ENCODE results near the gene BDKRB2.

BDKRB2 gene

DNA sequence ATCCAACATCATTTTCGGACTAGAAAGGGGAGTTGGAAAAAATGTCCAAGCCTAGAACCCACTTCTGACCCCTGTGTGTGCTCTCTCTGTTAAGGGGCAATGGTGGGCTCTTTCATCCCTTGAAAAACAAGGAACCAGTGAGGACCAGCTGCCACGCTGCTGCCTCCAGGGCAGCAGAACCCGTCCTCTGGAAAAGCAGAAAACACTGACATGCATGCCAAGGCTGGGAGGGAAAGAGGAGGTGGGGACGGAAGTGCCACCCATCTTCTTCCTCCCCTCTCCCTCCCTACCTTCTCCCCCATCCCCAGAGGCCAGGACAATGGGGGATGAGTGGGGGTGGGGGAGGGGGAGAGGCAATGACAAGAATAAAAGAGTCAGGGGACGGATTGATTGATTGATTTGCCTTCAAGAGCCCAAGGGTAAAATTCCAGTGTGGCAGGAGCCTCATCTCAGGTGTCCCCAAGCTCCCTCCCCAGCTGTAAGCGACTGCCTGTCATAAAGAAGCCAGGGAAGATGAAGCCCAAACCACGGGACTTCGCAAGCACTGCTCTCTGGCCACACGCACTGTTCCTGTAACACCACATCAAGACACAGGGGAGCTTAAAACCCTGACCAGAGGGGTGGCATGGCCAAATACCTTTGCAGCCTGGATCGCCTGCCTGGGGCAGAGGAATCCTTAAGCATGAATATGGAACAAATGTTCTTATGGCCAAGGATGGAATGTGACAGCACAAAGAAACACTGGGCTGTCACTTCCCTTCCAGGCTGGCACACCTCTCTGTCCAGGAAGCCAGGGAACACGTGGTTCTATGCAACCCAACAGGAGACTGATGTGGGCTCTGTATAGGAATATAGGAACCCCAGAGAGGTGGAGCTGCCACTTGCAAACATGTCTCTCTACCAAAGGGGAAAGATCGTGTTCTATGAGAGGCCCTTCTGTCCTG, 38.9 kb upstream of the BDKRB2 start:
- Histone ChIP-seq H3K27ac (ENCODE audit: low read length) (no peak overlapping the region), H3K4me1 (ENCODE audit: control insufficient read depth in 1 of 2, insufficient read depth in 2 of 2, low read length in 2 of 2) (peaks cover 0 to 4% of the 10 kb centered on the region in 2 donors), H3K27me3 (ENCODE audit: low read depth, low read length) (no peaks in the 10 kb centered on the region), H3K36me3 (ENCODE audit: control insufficient read depth in 1 of 2, insufficient read depth in 2 of 2, low read length in 2 of 2) (no peaks in the 10 kb centered on the region), H3K9me3 (ENCODE audit: control insufficient read depth in 1 of 2, low read length in 2 of 2) (no peaks in the 10 kb centered on the region), H3K4me3 (ENCODE audit: low read depth in 1 of 2, low read length in 2 of 2) (no peak overlapping the region)

DNA sequence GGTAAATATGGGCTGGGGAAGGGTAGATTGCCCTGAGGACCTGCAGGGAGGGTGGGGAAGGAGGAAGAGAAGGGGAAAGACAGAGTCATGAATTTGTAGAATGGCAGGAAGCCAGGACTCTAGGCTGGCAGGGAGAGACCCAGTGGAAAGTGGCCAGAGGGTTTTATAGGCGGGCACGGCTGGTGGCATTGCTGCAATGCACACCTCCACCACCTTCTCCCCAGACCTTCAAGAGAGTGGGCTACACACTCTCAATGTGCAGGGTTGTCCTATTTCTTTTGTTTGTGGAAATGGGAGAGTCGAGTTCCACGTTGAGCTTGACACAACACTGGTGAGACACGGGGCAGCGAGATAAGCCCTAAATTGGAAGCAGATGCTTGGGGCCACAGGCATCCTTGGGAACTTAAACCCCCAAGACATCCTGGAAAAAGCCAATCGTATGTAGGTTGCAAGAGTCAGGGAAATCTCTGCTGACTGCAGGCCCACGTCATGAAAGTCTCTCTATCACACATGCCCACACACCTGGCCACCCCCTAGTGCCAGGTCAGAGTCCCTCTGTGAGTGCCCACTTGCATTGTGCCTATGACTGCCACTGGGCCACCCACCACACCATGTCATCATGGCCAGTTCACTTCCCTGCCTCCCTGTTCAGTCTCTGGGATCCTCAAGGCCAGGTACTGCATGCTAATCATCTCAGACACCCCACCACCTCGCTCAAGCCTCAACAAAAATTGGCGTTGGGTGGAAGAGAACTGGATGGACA, 38.0 kb upstream of the BDKRB2 start:
- Histone ChIP-seq H3K4me1 (ENCODE audit: control insufficient read depth in 1 of 2, insufficient read depth in 2 of 2, low read length in 2 of 2) (peaks cover 0 to 4% of the 10 kb centered on the region in 2 donors), H3K4me3 (ENCODE audit: low read depth in 1 of 2, low read length in 2 of 2) (no peak overlapping the region), H3K27ac (ENCODE audit: low read length) (no peak overlapping the region), H3K36me3 (ENCODE audit: control insufficient read depth in 1 of 2, insufficient read depth in 2 of 2, low read length in 2 of 2) (no peaks in the 10 kb centered on the region), H3K27me3 (ENCODE audit: low read depth, low read length) (no peaks in the 10 kb centered on the region), H3K9me3 (ENCODE audit: control insufficient read depth in 1 of 2, low read length in 2 of 2) (no peaks in the 10 kb centered on the region)

DNA sequence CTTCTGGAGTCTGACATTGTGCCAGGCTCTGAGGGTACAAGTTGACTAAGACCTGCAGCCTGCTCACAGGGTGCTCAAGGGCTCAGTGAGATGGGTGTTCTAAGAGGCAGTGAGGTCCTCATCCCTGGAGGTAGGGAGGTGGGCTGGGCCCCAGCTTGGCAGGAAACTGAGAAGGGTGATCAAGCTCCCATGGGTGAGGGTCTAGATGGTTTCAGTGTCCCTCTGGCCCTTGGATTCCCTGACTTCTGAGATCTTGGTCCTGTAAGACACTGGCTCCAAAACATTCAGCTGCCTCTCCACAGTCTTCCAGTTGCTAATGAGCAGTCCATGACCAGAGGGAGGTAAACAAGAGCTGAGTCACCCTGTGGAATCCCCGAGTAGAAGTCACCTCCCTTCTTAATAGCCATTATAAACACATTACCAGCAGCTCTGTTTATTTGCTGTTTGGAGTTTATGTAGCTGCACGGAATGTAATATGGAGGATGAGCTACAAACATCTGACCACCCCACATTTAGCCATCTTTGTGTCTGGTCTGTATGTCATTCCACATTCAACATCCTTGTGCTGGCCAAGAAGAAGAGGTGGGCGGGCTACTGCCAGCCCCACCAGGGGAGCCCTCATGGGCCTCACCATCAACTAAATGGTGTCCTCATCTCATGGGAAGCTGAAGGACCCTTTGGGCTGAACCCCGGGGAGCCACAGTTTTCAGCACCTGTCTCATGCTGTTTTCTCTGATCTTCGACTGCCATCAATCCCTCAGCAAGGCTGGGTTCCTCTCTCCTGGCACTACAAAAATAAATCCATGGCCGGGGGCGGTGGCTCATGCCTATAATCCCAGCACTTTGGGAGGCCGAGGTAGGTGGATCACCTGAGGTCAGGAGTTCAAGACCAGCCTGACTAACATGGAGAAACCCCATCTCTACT, 37.2 kb upstream of the BDKRB2 start:
- Histone ChIP-seq H3K9me3 (ENCODE audit: control insufficient read depth in 1 of 2, low read length in 2 of 2) (no peaks in the 10 kb centered on the region), H3K4me3 (ENCODE audit: low read depth in 1 of 2, low read length in 2 of 2) (no peak overlapping the region), H3K36me3 (ENCODE audit: control insufficient read depth in 1 of 2, insufficient read depth in 2 of 2, low read length in 2 of 2) (no peaks in the 10 kb centered on the region), H3K27me3 (ENCODE audit: low read depth, low read length) (no peaks in the 10 kb centered on the region), H3K27ac (ENCODE audit: low read length) (no peak overlapping the region), H3K4me1 (ENCODE audit: control insufficient read depth in 1 of 2, insufficient read depth in 2 of 2, low read length in 2 of 2) (peaks cover 0 to 4% of the 10 kb centered on the region in 2 donors)

DNA sequence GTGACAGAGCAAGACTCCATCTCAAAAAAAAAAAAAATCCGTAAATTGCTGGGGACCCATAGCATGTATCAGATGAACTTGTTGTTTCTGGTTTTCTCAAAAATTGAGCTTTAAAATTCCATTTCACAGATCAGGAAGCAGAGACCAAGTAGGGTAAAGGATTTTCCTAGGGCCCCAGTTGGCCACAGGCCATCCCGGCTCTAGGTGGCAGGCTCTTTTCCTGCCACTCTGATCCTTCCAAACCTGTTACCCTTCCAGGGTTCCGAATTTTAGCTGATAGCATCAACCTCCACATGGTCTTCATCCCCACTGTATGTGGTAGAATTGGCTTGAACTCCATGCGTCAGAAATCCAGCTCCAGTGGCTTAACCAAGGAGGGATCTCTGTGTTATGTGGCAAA, 36.1 kb upstream of the BDKRB2 start:
- Histone ChIP-seq H3K27ac (ENCODE audit: low read length) (no peak overlapping the region), H3K27me3 (ENCODE audit: low read depth, low read length) (no peaks in the 10 kb centered on the region), H3K4me3 (ENCODE audit: low read depth in 1 of 2, low read length in 2 of 2) (no peak overlapping the region), H3K4me1 (ENCODE audit: control insufficient read depth in 1 of 2, insufficient read depth in 2 of 2, low read length in 2 of 2) (peaks cover 0 to 4% of the 10 kb centered on the region in 2 donors), H3K36me3 (ENCODE audit: control insufficient read depth in 1 of 2, insufficient read depth in 2 of 2, low read length in 2 of 2) (no peaks in the 10 kb centered on the region), H3K9me3 (ENCODE audit: control insufficient read depth in 1 of 2, low read length in 2 of 2) (no peaks in the 10 kb centered on the region)

DNA sequence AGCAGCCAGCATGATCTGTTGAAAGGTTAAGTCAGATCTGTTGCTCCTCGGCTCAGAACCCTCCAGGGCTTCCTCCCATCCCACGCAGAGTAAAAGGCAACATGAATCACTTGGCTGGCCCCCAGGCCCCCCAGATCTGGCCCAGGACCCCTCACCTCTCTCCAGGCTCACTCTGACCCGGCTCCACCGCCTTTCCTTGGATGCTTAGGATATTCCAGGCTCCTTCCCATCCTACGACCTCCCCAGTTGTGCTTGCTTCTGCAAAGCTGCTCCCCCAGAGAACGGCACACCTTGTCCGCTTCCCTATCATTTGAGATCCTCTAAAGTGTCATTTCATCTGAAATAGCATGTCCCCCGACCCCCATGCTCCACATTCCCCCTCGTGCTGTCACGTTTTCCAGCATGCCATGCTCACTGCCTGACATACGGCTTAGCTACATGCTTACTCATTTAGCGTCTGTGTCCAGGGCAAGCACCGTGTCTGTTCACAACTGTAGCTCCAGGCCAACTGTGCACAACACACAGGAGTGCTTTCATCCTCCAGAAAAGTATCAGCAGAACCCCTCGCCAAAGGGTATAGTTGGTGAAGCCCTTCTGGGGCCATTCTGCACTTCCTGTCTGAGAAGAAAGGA, 33.6 kb upstream of the BDKRB2 start:
- H3K4me3 ChIP-seq (ENCODE audit: low read depth in 1 of 2, low read length in 2 of 2), result no peak overlapping the region
- no peaks in the 10 kb centered on the region for H3K36me3 ChIP-seq (ENCODE audit: control insufficient read depth in 1 of 2, insufficient read depth in 2 of 2, low read length in 2 of 2)
- H3K4me1 ChIP-seq (ENCODE audit: control insufficient read depth in 1 of 2, insufficient read depth in 2 of 2, low read length in 2 of 2), result peaks cover 0 to 4% of the 10 kb centered on the region in 2 donors

DNA sequence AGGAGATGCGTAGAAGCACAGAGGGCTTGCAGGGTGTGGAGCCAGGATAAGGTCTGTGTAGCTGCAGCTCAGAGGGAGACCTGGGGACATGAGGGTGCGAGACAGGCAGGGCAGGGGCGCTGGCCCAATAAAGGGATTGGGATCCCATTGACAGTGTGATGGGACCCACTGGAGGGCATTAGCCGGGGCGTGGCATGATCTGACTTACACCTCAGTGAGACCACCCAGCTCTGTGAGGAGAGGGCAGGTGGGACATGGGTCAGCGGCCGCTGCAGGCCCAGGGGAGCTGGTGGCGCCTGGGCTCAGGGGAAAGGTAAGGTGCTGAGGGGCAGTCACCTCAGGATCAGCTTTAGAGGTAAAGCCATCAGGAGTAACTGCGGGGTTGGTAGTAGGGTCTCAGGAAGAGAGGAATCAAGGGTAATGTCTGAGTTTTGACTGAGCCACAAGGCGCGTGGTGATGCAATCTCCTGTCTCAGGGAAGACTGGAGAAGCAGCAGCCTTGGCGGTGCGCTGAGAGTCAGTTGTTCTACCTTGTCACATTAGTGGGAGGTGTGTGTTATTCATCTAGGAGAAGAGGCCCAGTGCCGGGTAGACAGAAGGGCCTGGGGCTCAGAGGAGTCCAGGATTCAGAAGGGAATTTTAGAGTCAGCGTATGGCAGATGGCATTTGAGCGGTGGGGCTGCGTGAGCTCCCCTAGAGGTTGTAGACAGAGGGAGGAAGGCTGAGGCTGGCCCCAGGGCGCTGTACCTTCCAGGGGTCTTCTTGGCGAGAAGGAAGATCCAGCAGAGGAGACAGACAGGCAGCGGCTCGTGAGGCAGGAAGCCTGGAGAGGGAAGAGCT, 30.8 kb upstream of the BDKRB2 start:
- H3K27ac ChIP-seq (ENCODE audit: low read length), result no peak overlapping the region
- no peaks in the 10 kb centered on the region for H3K36me3 ChIP-seq (ENCODE audit: control insufficient read depth in 1 of 2, insufficient read depth in 2 of 2, low read length in 2 of 2)
- H3K4me3 ChIP-seq (ENCODE audit: low read depth in 1 of 2, low read length in 2 of 2), result no peak overlapping the region
- no peaks in the 10 kb centered on the region for H3K27me3 ChIP-seq (ENCODE audit: low read depth, low read length)
- peaks cover 0 to 11% of the 10 kb centered on the region in 2 donors for H3K4me1 ChIP-seq (ENCODE audit: control insufficient read depth in 1 of 2, insufficient read depth in 2 of 2, low read length in 2 of 2)
- H3K9me3 ChIP-seq (ENCODE audit: control insufficient read depth in 1 of 2, low read length in 2 of 2), result no peaks in the 10 kb centered on the region

More for the DNA sequence above, 33.6 kb upstream of the BDKRB2 start:
- Histone ChIP-seq H3K9me3 (ENCODE audit: control insufficient read depth in 1 of 2, low read length in 2 of 2) (no peaks in the 10 kb centered on the region), H3K27ac (ENCODE audit: low read length) (no peak overlapping the region), H3K27me3 (ENCODE audit: low read depth, low read length) (no peaks in the 10 kb centered on the region)

DNA sequence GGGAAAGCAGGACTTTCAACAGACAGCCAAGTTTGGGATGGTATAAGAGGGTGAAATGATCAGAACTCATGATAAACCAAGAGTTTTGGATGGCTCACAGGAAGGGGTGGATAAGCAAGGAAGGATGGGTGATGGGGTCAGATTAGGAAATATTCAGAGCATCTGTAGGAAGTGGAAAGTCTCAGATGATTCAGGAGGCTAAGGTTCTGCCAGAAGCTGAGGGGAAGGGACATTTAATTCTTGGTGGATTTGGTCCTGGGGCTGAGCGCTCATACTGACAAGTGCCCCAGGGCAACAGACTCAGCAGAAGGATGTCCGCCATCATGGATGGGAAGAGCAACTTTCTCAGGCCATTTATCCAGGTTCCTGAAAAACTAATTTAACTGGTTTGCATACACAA, 28.4 kb upstream of the BDKRB2 start:
- H3K9me3 ChIP-seq (ENCODE audit: control insufficient read depth in 1 of 2, low read length in 2 of 2), result no peaks in the 10 kb centered on the region
- H3K4me3 ChIP-seq (ENCODE audit: low read depth in 1 of 2, low read length in 2 of 2), result no peak overlapping the region
- H3K36me3 ChIP-seq (ENCODE audit: control insufficient read depth in 1 of 2, insufficient read depth in 2 of 2, low read length in 2 of 2), result no peaks in the 10 kb centered on the region
- peak overlapping the region; percentile 64 for H3K27ac ChIP-seq (ENCODE audit: low read length)
- peaks cover 0 to 11% of the 10 kb centered on the region in 2 donors for H3K4me1 ChIP-seq (ENCODE audit: control insufficient read depth in 1 of 2, insufficient read depth in 2 of 2, low read length in 2 of 2)
- no peaks in the 10 kb centered on the region for H3K27me3 ChIP-seq (ENCODE audit: low read depth, low read length)

DNA sequence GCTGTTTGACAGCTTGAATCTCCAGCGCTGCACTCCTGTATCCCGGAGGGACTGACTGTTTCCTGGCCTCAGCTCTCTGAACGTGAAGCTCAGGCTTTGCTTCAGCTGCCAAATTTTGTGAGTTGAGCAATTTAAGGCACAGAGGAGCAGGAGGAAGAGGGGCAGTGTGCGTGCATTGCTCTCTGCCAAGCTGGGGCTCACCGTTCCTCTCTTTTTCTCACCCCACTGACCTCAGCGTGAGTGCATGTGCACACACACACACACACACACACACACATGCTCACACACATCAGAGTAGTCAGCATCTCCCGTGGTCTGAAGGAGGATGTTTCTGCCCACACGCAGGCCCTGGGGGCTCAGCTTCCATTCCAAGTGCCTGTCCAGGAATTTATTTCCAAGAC, 27.8 kb upstream of the BDKRB2 start:
- H3K9me3 ChIP-seq (ENCODE audit: control insufficient read depth in 1 of 2, low read length in 2 of 2), result no peaks in the 10 kb centered on the region
- H3K36me3 ChIP-seq (ENCODE audit: control insufficient read depth in 1 of 2, insufficient read depth in 2 of 2, low read length in 2 of 2), result no peaks in the 10 kb centered on the region
- H3K4me1 ChIP-seq (ENCODE audit: control insufficient read depth in 1 of 2, insufficient read depth in 2 of 2, low read length in 2 of 2), result peaks cover 0 to 11% of the 10 kb centered on the region in 2 donors
- peak overlapping the region; percentile 64 for H3K27ac ChIP-seq (ENCODE audit: low read length)
- no peaks in the 10 kb centered on the region for H3K27me3 ChIP-seq (ENCODE audit: low read depth, low read length)
- no peak overlapping the region for H3K4me3 ChIP-seq (ENCODE audit: low read depth in 1 of 2, low read length in 2 of 2)

DNA sequence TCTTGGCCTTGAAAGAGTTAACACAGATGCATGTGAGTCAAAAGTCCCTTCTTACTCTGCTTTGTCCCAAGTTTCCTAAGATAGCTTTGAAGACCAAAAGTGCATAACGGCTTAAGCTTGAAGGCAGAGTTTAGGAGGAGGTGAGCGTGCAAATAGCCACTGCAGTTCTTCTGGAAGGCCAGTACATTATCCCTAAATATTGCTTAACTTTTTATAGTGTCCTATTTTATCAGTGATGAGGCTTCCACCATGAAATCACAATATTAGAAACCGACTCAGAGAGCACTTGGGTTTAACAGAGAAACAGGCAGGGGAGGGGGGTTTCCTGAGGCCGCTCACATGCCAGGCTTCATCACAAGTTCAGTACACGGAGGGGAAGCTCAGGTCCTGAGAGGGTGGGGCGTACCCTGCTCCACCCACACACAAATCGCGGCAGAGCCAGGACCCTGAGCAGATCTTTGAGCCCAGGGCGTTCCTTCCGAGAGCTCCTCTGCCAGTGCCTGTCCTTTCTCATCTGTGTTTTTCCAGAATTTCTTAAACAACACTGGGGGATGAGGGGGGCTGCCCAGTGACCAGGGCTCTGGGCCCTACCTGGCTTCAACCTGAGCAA, 26.8 kb upstream of the BDKRB2 start:
- no peaks in the 10 kb centered on the region for H3K9me3 ChIP-seq (ENCODE audit: control insufficient read depth in 1 of 2, low read length in 2 of 2)
- H3K27ac ChIP-seq (ENCODE audit: low read length), result peak overlapping the region; percentile 64
- H3K4me3 ChIP-seq (ENCODE audit: low read depth in 1 of 2, low read length in 2 of 2), result no peak overlapping the region
- peaks cover 0 to 11% of the 10 kb centered on the region in 2 donors for H3K4me1 ChIP-seq (ENCODE audit: control insufficient read depth in 1 of 2, insufficient read depth in 2 of 2, low read length in 2 of 2)
- no peaks in the 10 kb centered on the region for H3K27me3 ChIP-seq (ENCODE audit: low read depth, low read length)
- H3K36me3 ChIP-seq (ENCODE audit: control insufficient read depth in 1 of 2, insufficient read depth in 2 of 2, low read length in 2 of 2), result no peaks in the 10 kb centered on the region

Measured in muscle layer of duodenum (tissue), 2 donors.